ENCODE results near the gene ABHD2.
"Not testable (repeated sequence)": the region's sequence is repeated elsewhere in the genome, so short reads cannot be mapped to it uniquely, and the experiment has no call there.

The ABHD2 gene, protein sequence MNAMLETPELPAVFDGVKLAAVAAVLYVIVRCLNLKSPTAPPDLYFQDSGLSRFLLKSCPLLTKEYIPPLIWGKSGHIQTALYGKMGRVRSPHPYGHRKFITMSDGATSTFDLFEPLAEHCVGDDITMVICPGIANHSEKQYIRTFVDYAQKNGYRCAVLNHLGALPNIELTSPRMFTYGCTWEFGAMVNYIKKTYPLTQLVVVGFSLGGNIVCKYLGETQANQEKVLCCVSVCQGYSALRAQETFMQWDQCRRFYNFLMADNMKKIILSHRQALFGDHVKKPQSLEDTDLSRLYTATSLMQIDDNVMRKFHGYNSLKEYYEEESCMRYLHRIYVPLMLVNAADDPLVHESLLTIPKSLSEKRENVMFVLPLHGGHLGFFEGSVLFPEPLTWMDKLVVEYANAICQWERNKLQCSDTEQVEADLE

DNA sequence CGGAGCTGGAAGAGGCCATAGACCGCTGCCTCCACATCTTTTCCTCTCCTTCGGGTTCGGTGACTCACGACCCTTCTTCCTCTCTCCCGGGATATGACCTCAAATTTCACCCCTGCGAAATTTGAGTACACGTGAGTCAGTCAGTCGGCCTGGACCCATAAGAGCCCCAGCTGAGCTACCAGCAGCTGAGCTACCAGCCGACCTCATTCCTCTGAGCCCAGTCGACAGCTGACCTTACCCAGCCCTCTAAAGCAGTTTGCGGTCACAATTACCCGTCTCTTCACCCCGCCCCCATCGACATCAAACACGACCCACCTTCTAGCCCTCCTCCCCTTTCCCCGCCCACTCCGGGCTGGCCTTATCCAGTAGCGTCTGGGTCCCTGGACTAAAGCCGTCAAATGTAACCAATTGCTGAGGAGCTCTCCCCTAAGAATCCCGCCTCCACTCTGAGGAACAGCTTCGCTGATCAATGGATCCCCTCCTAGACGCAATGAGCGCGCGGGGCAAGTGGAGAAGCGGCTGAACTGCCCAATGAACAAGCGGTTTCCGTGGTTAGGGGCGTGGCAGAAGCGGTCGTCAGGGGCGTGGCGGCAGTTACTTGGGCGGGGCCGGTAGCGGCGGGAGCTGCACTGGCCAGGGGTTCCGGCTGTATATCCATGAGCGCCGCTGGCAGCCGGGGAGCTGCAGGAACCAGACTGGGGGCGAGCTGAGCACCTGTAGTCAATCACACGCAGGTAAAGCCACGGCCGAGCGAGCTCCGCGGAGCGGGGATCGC lies at the start of gene ABHD2:
Gene ABHD2, plus strand, starts transcription at position 627 of the 775 bp plus-strand sequence. CDS start 27,872 bp downstream, outside the sequence.
- DNase-seq (ENCODE audit: low read depth in 2 of 2): peak; percentile 93 to 98

DNA sequence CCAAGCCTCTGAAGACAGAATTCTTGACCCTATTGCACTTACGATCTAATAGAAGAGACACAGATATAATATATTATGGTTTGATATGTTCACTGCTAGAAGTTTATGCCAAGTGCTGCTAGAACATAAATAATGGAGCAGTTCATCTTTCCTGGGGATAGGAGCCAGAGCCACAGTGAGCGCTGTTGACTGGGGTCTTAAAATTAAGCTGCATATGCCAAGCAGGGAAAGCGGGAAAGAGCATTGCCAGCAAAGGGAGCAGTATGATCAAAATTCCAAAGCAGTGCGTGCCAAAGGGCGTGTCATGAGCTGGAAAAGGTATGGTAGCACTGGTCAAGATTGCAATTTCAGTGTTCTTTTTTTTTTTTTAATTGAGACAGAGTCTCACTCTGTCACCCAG lies 49.1 kb upstream of the ABHD2 start:
- DNase-seq (ENCODE audit: low read depth in 2 of 2): no peak

DNA sequence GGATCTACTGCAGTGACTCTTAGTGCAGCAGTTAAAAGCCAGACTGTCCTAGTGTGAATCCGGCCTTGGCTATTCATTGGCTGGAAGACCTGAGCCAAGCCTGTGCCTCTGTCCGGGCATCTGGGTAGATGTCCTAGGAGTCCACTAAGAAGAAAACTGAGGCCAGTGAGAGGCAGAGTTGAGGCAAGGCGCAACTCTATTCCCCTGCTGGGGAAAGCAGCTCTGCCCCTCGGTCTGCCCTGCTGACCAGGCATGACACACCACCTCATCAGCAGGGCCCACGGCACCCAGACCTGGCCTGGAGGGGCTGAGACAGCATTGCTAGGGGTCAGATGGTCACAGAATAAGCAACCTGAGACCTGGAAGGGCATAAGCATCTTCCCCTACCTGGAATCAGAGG lies 46.7 kb upstream of the ABHD2 start:
- DNase-seq (ENCODE audit: low read depth in 2 of 2): no peak

DNA sequence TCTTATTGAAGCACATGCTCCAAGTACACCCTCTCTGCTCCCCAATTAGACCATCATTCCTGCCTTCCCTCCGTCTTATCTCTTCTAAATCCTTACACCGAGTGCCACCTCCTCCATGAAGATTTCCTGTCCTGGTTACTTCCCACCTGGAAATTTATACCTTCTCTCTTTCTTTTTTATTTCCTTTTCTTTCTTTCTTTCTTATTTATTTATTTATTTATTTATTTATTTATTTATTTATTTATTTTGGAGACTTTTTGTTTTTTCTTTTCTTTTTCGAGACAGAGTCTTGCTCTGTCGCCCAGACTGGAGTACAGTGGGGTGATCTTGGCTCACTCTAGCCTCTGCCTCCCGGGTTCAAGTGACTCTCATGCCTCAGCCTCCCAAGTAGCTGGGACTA lies 45.9 kb upstream of the ABHD2 start:
- DNase-seq (ENCODE audit: low read depth in 2 of 2): no peak

DNA sequence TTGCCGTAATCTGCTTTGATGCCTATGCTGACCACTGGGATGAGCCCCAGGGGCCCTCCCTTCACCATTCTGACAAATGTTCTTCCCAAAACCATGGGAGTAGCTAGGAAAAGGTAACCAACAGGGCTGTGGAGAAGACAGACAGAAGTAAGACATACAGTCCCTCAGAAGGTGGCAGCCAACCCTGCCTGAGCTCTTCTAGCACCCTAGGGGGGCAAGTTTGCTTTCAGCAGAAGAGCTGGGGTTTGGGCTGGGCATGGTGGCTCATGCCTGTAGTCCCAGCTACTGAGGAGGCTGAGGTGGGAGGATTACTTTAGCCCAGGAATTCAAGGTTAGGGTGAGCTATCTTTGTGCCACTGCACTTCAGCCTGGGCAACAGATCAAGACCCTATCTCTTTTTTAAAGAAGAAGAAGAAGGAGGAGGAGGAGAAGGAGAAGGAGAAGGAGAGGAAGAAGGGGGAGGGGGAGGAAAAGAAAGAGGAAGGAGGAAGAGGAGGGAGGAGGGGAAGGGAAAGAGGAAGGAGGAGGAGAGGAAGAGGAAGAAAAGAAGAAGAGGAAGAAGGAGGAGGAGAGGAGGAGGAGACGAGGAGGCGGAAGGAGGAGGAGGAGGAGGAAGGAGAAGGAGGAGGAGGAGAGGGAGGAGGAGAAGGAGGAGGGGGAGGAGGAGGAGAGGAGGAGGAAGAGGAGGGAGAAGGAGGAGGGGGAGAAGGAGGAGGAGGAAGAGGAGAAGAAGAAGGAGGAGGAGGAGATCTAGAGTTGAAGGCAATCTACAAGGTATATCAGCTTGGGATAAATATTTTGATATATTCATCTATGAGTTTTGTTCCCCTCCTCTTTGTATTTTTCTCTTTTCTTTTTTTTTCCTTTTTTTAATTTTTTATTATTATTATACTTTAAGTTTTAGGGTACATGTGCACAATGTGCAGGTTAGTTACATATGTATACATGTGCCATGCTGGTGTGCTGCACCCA lies 44.9 kb upstream of the ABHD2 start:
- no peak for DNase-seq (ENCODE audit: low read depth in 2 of 2)

DNA sequence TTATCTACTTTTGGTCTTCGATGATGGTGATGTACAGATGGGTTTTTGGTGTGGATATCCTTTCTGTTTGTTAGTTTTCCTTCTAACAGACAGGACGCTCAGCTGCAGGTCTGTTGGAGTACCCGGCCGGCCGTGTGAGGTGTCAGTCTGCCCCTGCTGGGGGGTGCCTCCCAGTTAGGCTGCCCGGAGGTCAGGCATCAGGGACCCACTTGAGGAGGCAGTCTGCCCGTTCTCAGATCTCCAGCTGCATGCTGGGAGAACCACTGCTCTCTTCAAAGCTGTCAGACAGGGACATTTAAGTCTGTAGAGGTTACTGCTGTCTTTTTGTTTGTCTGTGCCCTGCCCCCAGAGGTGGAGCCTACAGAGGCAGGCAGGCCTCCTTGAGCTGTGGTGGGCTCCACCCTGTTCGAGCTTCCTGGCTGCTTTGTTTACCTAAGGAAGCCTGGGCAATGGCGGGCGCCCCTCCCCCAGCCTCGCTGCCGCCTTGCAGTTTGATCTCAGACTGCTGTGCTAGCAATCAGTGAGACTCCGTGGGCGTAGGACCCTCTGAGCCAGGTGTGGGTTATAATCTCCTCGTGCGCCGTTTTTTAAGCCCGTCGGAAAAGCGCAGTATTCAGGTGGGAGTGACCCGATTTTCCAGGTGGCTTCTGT lies 39.1 kb upstream of the ABHD2 start:
- not testable (repeated sequence) for DNase-seq (ENCODE audit: low read depth in 2 of 2)

DNA sequence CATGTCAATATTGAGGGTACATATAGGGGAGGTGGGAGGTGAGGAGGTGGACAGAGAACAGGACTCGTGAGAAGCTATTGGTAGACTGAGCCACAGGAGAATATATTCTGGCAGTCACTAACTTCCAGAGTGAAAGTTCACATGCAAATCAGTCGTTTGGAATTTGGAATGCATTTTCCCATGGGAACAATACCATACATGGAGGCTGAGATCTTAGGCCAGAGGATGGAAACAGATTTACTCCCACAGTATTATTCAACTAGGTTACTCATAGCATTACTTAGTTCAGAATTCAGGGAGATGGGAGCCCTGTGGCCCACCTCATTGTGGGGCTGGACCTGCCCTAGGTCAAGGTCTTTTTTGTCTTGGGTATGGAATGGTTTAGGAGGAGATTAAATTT lies 36.4 kb upstream of the ABHD2 start:
- no peak for DNase-seq (ENCODE audit: low read depth in 2 of 2)

DNA sequence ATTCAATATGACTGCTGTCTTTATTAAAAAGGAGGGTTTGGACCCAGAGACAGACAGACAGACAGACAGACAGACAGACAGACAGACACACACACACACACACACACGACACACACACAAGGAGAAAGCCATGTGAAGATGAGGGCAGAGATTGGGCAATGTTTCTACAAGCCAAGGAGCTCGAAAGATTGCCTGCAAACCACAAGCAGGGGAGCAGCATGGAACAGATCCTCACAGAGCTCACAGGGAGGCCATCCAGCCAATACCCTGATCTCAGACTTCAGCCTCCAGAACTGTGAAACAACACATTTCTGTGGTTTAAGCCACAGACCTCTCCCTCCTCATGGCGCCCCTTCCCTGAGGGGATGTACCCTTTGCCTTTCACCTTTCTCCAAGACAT lies 35.8 kb upstream of the ABHD2 start:
- no peak for DNase-seq (ENCODE audit: low read depth in 2 of 2)

DNA sequence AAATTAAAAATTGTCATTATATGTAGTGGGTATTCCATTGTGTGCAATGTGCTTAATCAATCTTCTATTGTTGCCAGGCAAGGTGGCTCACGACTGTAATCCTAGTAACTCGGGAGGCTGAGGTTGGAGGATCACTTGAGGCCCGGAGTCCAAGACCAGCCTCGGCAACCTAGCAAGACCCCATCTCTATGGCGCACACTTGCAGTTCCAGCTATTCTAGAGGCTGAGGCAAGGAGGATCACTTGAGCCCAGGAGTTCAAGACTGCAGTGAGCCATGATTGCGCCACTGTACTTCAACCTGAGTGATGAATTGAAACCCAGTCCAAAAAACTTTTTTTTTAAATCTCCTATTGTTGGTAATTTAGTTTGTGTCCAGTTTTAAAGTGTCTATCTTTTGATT lies 33.4 kb upstream of the ABHD2 start:
- DNase-seq (ENCODE audit: low read depth in 2 of 2): no peak

DNA sequence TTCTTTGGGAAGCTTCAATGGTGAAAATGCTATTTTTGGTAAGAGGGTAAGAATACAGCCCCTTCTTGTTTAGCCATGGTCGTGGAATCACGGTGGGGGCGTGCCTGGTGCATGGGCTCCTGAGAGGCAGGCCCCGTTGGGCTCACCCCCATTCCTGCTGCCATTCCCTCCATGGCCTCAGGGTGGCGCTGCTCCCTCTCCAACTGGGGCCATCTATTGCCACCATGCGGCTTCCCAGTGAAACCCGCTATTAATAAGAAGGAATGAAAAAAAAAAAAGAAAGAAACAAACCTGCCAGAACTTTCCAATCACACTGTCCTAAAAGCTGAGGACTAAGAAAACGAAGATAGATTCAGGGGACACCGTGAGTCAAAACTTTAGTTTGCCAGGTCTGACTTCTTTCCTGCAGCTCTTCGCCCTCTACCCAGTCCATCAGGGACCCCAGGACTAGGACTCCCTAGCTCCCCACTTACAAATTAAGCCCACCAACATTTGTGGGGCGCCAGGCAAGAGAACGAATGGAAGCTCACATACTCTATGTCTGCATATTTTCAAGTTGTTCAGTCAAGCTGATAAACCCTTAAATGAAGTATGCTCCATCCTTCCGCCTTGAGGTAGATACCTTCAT lies 30.6 kb upstream of the ABHD2 start:
- DNase-seq (ENCODE audit: low read depth in 2 of 2): peak; percentile 59 to 81

DNA sequence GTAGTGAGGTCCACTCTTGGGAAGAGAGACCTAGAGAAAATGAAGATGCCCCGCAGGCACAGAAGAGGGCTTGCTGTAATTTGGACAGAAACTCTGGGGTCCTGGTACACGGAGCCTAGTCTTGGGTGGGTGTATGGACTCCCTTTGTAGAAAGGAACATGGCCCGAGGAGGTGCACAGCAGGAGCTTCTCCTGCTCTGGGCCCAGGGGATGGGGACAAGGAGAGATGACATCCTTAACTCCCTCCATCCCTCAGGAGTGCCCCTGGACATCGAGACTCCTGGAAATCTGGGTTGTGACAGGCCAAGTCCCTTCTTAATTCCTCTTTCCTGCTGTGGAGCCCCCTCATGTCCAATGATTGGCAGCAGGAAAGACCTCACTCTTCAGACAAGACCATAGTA lies 29.9 kb upstream of the ABHD2 start:
- no peak for DNase-seq (ENCODE audit: low read depth in 2 of 2)

DNA sequence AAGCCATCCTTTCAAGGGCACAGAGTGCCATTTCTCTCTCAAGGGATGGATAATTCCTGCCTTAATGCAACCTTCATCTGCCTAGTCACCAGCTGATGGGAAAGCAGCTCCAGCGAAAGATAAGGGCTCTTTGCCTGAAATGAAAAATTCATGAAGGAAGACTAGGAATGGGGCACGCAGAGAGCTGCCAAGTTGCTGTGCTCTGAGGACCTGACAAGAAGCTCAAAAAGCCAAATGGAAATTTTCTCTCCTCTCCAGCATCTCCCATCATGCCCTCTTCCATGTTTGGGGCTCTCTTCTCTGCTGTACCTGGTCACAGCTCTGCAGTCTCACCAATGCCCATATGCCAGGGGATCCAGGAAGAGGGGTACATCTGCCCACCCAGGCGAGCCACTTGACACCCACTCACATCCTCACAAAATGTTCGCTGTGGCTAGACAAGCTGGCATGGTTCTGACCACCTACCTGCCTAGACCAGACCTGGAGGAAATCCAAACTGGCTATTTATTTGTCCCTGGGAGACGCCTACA lies 29.3 kb upstream of the ABHD2 start:
- no peak for DNase-seq (ENCODE audit: low read depth in 2 of 2)

DNA sequence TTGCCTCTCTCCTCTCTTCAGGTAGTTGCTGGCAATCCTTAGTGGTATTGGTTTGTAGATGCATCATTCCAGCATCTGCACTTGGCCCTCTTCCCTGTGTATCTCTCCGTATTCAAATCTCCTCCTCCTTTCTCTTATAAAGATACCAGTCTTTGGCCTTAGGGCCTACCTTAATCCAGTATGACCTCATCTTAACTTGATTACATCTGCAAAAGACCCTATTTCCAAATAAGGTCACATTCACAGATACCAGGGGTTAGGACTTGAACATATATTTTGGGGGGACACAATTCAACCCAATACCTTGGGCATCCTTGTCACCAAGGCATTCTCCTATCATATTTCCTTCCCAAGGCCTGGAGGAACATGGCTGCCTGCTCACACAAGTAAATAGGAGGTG lies 22.0 kb upstream of the ABHD2 start:
- DNase-seq (ENCODE audit: low read depth in 2 of 2): no peak

DNA sequence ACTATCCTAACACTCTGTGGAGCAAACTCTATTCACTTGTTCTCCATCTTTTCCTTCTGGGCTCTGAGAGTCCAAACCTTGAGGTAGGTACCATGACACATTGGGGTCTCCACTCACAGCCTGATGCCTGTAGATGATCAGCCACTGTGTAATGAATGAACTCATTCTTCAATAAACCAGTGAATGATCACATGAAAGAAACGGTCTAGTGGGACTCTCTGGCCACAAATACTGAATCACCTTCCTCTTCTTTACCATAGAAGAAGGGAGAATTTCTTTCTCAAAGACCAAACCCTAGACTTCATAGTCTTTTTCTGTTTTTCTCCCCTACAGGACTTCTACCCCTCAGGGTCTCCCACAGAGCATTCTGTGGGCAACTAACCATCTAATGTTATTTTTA lies 20.5 kb upstream of the ABHD2 start:
- no peak for DNase-seq (ENCODE audit: low read depth in 2 of 2)

DNA sequence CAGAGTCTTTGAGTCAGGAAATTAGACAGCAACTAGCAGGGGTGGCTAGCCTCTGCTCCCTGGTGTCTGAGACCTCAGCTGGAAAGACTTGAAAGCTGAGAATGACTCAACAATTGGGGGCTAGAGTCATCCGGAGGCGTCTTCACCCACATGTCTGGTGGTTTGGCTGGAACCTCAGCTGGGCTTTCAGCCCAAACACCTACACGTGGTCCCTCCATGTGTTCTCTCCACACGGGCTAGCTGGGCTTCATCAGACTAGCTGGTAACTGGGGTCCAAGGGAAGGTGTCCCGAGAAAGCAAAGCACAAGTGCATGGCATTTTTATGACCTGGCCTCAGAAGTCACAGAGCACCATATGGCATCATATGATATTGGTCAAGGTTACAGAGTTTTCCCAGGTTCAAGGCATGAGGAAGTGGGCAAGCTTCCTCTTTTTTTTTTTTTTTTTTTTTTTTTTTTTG lies 19.9 kb upstream of the ABHD2 start:
- DNase-seq (ENCODE audit: low read depth in 2 of 2): no peak

DNA sequence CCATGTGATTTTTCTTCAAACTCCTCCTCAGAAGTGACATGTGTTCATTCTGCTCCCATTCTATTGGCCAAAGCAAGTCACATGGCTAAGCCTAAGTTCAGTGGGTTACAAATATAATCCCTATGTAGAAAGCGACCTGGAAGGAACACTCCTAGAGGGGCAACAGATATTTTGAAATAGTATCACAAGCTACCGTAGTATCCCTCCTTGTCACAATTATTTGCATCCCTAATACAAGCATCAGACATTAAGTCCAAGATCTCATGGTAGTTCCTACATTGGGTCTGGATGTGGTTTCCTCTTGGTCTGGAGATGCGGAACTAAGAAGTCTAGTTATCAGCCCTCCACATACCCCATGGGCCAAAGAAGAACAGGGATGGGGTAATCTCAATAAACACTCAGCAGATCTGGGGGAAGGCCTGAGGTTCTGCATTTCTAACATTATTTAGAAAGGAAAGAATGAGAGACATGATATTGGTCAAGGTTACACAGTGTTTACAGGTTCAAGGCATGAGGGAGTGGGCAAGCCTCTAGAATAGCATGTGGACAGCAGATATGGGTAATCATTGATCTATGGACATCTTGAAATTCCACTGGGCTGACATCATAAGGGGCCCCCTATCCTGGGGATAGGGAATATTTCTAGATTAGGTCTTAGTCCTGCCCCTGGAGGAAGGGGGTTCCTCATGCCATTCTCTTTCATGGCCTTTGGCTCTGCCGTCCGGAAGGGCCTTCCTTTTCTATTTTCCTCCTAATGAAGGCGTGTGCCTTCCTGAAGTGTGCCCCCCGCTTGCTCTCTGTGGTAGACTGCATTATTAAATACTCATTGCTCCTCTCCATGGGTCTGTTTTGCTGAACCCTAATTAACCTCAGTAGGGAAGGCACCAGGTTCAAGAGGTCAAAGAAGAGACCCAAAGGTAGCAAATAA lies 17.8 kb upstream of the ABHD2 start:
- no peak for DNase-seq (ENCODE audit: low read depth in 2 of 2)

DNA sequence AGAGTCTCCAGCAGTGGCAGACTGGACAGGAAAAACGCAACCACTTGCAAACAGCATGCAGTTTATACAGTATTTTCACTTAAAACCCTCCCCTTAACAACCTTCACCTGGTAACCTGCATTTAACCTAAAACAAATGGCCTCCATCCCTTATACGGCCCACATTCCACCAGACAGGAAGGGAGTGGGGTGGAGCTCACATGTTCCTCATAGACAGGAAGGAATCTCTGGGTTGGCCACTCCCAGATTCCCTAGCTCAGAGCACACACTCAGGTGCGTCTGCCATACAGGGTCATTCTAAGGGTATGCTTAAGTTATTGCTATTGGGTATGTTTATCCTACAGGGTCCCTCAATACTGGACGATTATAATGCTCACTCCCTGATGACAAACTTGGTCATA lies 16.8 kb upstream of the ABHD2 start:
- DNase-seq (ENCODE audit: low read depth in 2 of 2): no peak

DNA sequence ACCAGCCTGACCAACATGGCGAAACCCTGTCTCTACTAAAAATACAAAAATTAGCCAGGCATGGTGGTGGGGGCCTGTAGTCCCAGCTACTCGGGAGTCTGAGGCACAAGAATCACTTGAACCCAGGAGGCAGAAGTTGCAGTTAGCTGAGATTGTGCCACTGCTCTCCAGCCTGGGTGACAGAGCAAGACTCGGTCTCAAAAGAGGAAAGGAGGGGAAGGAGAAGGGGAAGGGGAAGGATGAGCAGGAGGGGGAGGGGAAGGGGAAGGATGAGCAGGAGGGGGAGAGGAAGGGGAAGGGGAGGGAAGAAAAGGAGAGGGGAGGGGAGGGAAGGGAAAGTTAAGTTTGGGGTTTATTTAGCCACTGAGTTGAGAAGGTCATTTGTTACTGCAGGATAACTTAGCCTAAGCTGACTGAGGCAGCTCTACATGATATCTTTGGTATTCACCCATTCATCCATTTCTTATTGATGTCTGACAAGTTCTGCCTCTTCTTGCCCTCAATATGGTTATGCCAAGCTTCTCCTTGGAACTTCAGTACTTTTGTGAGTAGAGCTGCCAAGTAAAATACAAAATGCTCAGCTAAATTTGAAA lies 15.9 kb upstream of the ABHD2 start:
- no peak for DNase-seq (ENCODE audit: low read depth in 2 of 2)

DNA sequence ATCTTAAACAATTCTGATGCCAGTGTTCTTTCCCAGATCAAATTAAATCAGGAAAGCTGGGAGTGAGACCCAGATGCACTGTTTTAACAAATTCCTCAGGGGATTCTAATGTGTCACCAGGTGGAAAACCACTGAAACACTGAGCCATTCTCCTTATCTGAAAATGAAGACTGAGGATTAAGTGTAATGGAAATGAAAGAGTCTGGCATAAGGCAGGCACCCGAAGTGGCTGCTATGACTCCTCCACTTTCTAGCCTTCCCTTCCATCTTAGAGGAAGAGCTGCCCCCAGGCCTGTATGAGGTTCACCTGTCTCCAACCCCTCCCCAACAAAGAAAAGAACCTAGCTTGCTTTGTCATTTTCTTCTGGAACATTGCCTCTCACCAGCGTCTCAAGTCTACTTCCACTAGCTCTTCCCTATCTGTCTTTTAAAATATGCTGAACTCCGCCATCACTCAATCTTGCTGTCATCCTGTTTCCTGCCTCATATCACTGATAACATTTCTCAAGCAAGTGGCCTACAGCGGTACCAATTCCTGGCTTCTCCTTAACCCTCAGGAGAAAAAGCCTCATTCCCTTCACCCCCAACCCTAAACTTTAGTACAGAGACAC lies 13.7 kb upstream of the ABHD2 start:
- DNase-seq (ENCODE audit: low read depth in 2 of 2): no peak

Measured in stimulated activated CD8-positive, alpha-beta memory T cell treated with anti-CD3 and anti-CD28 coated beads, Interleukin-7, amount 100 ng/mL, for 1 hour (primary cell).